Right lobe of liver (tissue), 6 donors: ENCODE results near the gene MEGF9. TPM values are rescaled to one million over a fixed set of nuclear protein-coding genes. Genes with fewer than 3 reads are reported as not detected.

Experiments
- ATAC-seq, 4 donors: fragments of 200-7000 bp; cut with Tn5 transposase; one replicate each; pipeline ENCODE4 v1.9.1; 2020; ENCODE audit warnings: mild to moderate bottlenecking in 4 of 4, moderate library complexity in 4 of 4
- DNase-seq, 3 donors: peaks; one replicate each; pipeline ENCODE4 v3.0.0-alpha.2; 2020
- H3K27ac ChIP-seq, 3 donors: fragments of 200-600 bp; one replicate each; pipeline ENCODE4 v1.8.0; 2022
- H3K27me3 ChIP-seq, 2 donors: fragments of 200-600 bp; one replicate each; pipeline ENCODE4 v1.8.0; 2022
- H3K36me3 ChIP-seq, 4 donors: fragments of 200-600 bp; sonication (generic) in 1 of 4; one replicate each; pipeline versions ENCODE4 v1.5.1 to v1.8.0; 2017 to 2022; ENCODE audit warnings: control low read depth in 1 of 4
- H3K4me1 ChIP-seq, 4 donors: fragments of 200-600 bp; sonication (generic) in 1 of 4; one replicate each; pipeline versions ENCODE4 v1.5.1 to v1.8.0; 2017 to 2022; ENCODE audit warnings: control low read depth in 1 of 4
- H3K4me3 ChIP-seq, 3 donors: fragments of 200-600 bp; one replicate each; pipeline ENCODE4 v1.8.0; 2022
- H3K9me3 ChIP-seq, 4 donors: fragments of 200-600 bp; sonication (generic) in 1 of 4; one replicate each; pipeline versions ENCODE4 v1.5.1 to v1.8.0; 2017 to 2022; ENCODE audit warnings: control low read depth in 1 of 4
- POLR2A ChIP-seq: fragments of 450-650 bp; IDR thresholded peaks from one replicate; pipeline ENCODE4 v1.6.1; 2017; ENCODE audit warnings: antibody characterized with exemption, mild to moderate bottlenecking
- WGBS: methylation state at CpG from one replicate; pipeline ENCODE4 v1.1.6; 2018; ENCODE audit warnings: low coverage, low lambda C conversion rate; ENCODE audit not compliant: insufficient coverage; ENCODE audit errors: missing lambda C conversion rate; 5-methylcytosine and 5-hydroxymethylcytosine counted together
- intact Hi-C, 2 donors: fragments of 100-400 bp; cut with DNase I; formaldehyde crosslinking; loops; one replicate each; pipeline versions ENCODE4 v1.11.2 to v1.14.1; 2022
- total RNA-seq, 6 experiments: library from RNA; depleted of rRNA in 2 of 6; stranded (reverse); fragments of >200 nt in 2 of 6; fragmentation: NEBNext Ultra II Directional in 3 of 6; extraction: Animal tissue kit (Norgen Biotek cat#: 25700) in 3 of 6; gene quantifications; one replicate each; pipeline versions ENCODE4 v1.1.0 to v1.2.4, GENCODE V29; 2016 to 2023
- TF ChIP-seq, protein P1 (sequence below), 4 donors: fragments of 200-600 bp in 3 of 4; fragments of 450-650 bp in 1 of 4; IDR thresholded peaks; one replicate each; pipeline versions ENCODE4 v1.5.1 to v1.8.0; 2016 to 2022; ENCODE audit warnings: antibody characterized with exemption in 4 of 4, mild to moderate bottlenecking in 2 of 4
- donor health status: DM: no; HTN: yes; CAD: no.
- donor health status: DM: no; HTN: no; CAD: no.
- donor health status: DM: no; HTN: no; CAD: no.
- donor health status: DM: no; HTN: yes; CAD: no.
- donor health status: DM: no; HTN: yes; CAD: no.

Gene MEGF9
- total RNA-seq, 6 experiments from 2014 or later, result 26.8 to 49.0 (median 38.2) TPM

DNA sequence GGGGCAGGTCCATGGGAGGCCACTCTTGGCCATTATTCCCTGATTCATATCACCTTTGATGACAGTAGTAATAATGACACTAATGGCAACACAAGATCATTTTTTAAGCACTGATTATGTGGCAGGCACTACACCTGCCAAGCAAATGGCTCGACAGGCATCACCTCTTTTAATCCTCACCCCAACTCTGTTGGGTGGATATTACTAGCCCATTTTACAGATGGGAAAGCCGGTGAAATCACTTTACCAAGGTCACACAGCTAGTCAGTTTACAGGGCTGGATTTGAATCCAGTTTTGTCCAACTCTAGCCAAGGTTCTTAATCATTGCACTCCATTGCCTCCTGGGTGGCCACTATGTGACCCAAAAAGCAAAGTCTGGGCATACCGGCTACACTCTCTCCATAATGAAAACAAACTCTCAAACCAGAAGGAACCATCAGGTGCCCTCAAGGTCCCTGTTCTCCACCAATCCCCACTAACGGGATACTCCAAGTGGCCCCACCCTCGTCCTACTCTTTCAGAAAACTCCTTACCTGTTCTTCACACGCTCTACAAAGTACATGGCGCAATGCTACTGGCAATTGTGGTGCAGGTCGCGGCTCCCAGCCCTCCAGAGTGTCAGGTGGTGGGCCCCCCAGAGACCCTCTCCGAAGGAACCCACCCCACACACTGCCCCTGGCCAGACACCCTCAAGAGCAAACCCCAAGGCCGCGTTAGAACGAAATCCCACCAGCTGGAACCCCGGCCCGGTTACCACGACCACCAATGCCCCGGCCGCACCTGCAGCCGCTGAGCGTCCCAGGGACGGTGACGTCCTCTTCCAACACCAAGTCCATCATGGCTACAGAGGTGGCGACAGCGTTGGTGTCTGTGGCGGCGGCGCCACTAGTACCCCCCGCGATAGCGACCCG is 134.9 kb downstream of the MEGF9 start:
- intact Hi-C loops, result no loop called here
- Histone ChIP-seq H3K27me3 (no peaks in the 10 kb centered on the region), H3K9me3 (no peaks in the 10 kb centered on the region), H3K27ac (peak overlapping the region; percentile 42 to 85 (median 48)), H3K4me3 (peak overlapping the region; percentile 81 to 95 (median 85)), H3K36me3 (no peaks in the 10 kb centered on the region), H3K4me1 (peaks cover 0 to 21% (median 6%) of the 10 kb centered on the region in 4 donors)
- WGBS, result 13% methylated on average over 4 of the region's 31 CpGs
- DNase-seq (no peak), ATAC-seq (peak in 3 of 4 donors; percentile 1 to 6 (median 4))
- TF ChIP-seq, protein P1, sequence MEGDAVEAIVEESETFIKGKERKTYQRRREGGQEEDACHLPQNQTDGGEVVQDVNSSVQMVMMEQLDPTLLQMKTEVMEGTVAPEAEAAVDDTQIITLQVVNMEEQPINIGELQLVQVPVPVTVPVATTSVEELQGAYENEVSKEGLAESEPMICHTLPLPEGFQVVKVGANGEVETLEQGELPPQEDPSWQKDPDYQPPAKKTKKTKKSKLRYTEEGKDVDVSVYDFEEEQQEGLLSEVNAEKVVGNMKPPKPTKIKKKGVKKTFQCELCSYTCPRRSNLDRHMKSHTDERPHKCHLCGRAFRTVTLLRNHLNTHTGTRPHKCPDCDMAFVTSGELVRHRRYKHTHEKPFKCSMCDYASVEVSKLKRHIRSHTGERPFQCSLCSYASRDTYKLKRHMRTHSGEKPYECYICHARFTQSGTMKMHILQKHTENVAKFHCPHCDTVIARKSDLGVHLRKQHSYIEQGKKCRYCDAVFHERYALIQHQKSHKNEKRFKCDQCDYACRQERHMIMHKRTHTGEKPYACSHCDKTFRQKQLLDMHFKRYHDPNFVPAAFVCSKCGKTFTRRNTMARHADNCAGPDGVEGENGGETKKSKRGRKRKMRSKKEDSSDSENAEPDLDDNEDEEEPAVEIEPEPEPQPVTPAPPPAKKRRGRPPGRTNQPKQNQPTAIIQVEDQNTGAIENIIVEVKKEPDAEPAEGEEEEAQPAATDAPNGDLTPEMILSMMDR (IDR thresholded peaks at IDR 0.05), result no peak
- TF ChIP-seq POLR2A, result no peak

DNA sequence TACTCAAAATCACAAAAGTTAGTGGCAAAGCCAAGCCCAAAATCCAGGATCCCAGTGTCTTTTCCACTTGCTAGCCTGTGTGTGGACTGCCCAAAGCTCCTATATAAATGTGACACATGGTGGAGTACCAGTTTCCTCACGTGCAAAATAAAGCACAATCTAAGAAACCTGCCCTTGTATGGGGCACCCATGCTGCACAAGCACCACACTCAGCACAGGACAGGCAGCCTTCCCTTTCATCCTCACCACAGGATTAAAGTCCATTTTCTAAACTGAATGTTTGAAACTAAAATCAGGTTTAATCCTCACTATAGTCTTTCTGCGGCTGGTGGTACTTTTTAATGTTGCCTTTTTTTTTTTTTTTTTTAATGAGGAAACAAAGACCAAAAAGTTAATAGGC is 139.8 kb downstream of the MEGF9 start:
- DNase-seq (no peak), ATAC-seq (peak in 2 of 4 donors; percentile 3 to 5)
- 33% methylated on average over 2 of the region's 2 CpGs for WGBS
- no peaks in the 10 kb centered on the region for H3K27me3 ChIP-seq
- peaks cover 0 to 60% (median 25%) of the 10 kb centered on the region in 4 donors for H3K4me1 ChIP-seq
- intact Hi-C loops, result no loop called here
- no peak for TF ChIP-seq POLR2A
- TF ChIP-seq, protein P1 (IDR thresholded peaks at IDR 0.05), result no peak
- no peak overlapping the region for H3K4me3 ChIP-seq
- H3K36me3 ChIP-seq, result peaks cover 0 to 6% (median 0%) of the 10 kb centered on the region in 4 donors
- H3K9me3 ChIP-seq, result no peaks in the 10 kb centered on the region
- H3K27ac ChIP-seq, result peak overlapping the region; percentile 8 to 63 (median 46)

GRCh38 chr9:120572472-120572871 is 141.8 kb downstream of the MEGF9 start:
- Histone ChIP-seq H3K27ac (peak overlapping the region; percentile 44 to 63 (median 44)), H3K36me3 (peaks cover 0 to 9% (median 3%) of the 10 kb centered on the region in 4 donors), H3K4me3 (no peak overlapping the region), H3K9me3 (no peaks in the 10 kb centered on the region), H3K27me3 (no peaks in the 10 kb centered on the region), H3K4me1 (peaks cover 0 to 48% (median 25%) of the 10 kb centered on the region in 4 donors)
- ATAC-seq, result no peak
- intact Hi-C loops, result no loop called here
- no peak for DNase-seq
- WGBS, result 100% methylated on average over 1 of the region's 1 CpG
- no peak for TF ChIP-seq POLR2A
- TF ChIP-seq, protein P1 (IDR thresholded peaks at IDR 0.05), result no peak

GRCh38 chr9:120571443-120572257 is 142.6 kb downstream of the MEGF9 start:
- Histone ChIP-seq H3K4me3 (peak overlapping the region in 1 of 3 donors; percentile 2), H3K27ac (peak overlapping the region; percentile 47 to 84 (median 69)), H3K9me3 (no peaks in the 10 kb centered on the region), H3K36me3 (peaks cover 0 to 17% (median 3%) of the 10 kb centered on the region in 4 donors), H3K4me1 (peaks cover 0 to 48% (median 25%) of the 10 kb centered on the region in 4 donors), H3K27me3 (no peaks in the 10 kb centered on the region)
- TF ChIP-seq POLR2A, result no peak
- TF ChIP-seq, protein P1 (IDR thresholded peaks at IDR 0.05), result no peak
- intact Hi-C loops, result no loop called here
- ATAC-seq, result peak; percentile 81 to 89 (median 86)
- WGBS, result 29% methylated on average over 9 of the region's 11 CpGs
- peak; percentile 81 to 93 (median 90) for DNase-seq
